Activated naive CD4-positive, alpha-beta T cell treated with anti-CD3 and anti-CD28 coated beads for 36 hours (primary cell): ENCODE data around the gene ZDHHC11B. TPM values are rescaled to one million over a fixed set of nuclear protein-coding genes. Genes with fewer than 3 reads are reported as not detected.
"Not testable (repeated sequence)": the region's sequence is repeated elsewhere in the genome, so short reads cannot be mapped to it uniquely, and the experiment has no call there.

Experiments used
- CTCF ChIA-PET: fragments of 350-600 bp; sonication (Branson Sonifier 250); formaldehyde crosslinking; loops from one replicate; lab custom pipeline; 2021; ENCODE audit warnings: antibody characterized with exemption; lab: Charles Lee
- DNase-seq: peaks from one replicate; pipeline ENCODE4 v3.0.0-alpha.2; 2020
- H3K27ac Mint-ChIP-seq: one replicate; pipeline ENCODE4 v1.8.0; 2021; ENCODE audit warnings: mild to moderate bottlenecking, mixed read lengths
- H3K27me3 Mint-ChIP-seq: one replicate; pipeline ENCODE4 v1.8.0; 2021; ENCODE audit warnings: low read depth, mixed read lengths
- H3K36me3 Mint-ChIP-seq: one replicate; pipeline ENCODE4 v1.8.0; 2021; ENCODE audit warnings: low read depth, mixed read lengths
- H3K4me1 Mint-ChIP-seq: one replicate; pipeline ENCODE4 v1.8.0; 2021; ENCODE audit warnings: low read depth, mixed read lengths
- H3K4me3 Mint-ChIP-seq: one replicate; pipeline ENCODE4 v1.8.0; 2021; ENCODE audit warnings: mild to moderate bottlenecking, moderate library complexity, mixed read lengths
- H3K9me3 Mint-ChIP-seq: one replicate; pipeline ENCODE4 v1.8.0; 2021; ENCODE audit warnings: mixed read lengths
- intact Hi-C: fragments of 100-400 bp; cut with micrococcal nuclease; formaldehyde crosslinking; loops from one replicate; pipeline ENCODE4 v1.15.1; 2023
- total RNA-seq, 2 experiments: library from RNA; stranded (reverse); gene quantifications; one replicate each; pipeline ENCODE4 v1.2.3, GENCODE V29; 2021

ZDHHC11B gene
- total RNA-seq, 2 experiments from 2014 or later: not detected

DNA sequence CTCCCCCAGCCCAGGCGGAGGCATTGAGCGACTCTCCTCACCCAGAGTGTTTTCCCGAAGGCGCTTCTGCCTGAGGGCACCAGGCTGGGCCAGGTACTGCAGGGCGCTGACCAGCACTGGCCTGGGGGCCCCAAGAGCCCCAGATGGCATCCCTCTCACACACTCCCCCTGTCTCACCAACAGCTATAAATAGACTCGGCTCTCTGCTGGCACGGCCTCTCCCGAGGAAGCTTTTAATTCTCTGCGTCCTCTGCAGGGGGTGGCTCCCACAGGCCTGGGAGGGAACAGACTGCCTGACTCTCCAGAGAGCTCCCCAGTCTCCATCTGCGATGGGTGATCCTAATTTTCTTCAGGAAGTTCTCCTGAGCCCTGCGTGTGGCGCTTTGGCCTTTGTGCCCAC, 2.2 kb downstream of the ZDHHC11B start:
- DNase-seq, H3K27me3 Mint-ChIP-seq, H3K4me1 Mint-ChIP-seq, H3K4me3 Mint-ChIP-seq, CTCF ChIA-PET, H3K27ac Mint-ChIP-seq, H3K36me3 Mint-ChIP-seq, H3K9me3 Mint-ChIP-seq: not testable (repeated sequence)
- intact Hi-C loops: loop anchor here (5.0 kb wide), 1 partner anchor 170 kb away; the partner anchor contains the start of gene CEP72

GRCh38 chr5:780571-780970, 4.0 kb downstream of the ZDHHC11B start:
- intact Hi-C loops: loop anchor here (5.0 kb wide), 1 partner anchor 168 kb away; the partner anchor contains the start of gene CEP72
- DNase-seq, H3K27ac Mint-ChIP-seq, CTCF ChIA-PET, H3K4me1 Mint-ChIP-seq, H3K9me3 Mint-ChIP-seq, H3K4me3 Mint-ChIP-seq, H3K36me3 Mint-ChIP-seq, H3K27me3 Mint-ChIP-seq: not testable (repeated sequence)

- H3K4me3 Mint-ChIP-seq, H3K27me3 Mint-ChIP-seq, CTCF ChIA-PET, DNase-seq, H3K9me3 Mint-ChIP-seq, H3K4me1 Mint-ChIP-seq, H3K27ac Mint-ChIP-seq, H3K36me3 Mint-ChIP-seq, intact Hi-C loops: not testable (repeated sequence)
Measured at GRCh38 chr5:778967-779366, 5.6 kb downstream of the ZDHHC11B start.

GRCh38 chr5:778421-778820, 6.1 kb downstream of the ZDHHC11B start:
- CTCF ChIA-PET, H3K27me3 Mint-ChIP-seq, H3K36me3 Mint-ChIP-seq, H3K4me1 Mint-ChIP-seq, H3K27ac Mint-ChIP-seq, intact Hi-C loops, H3K4me3 Mint-ChIP-seq, DNase-seq, H3K9me3 Mint-ChIP-seq: not testable (repeated sequence)

GRCh38 chr5:777756-778161, 6.8 kb downstream of the ZDHHC11B start:
- H3K27ac Mint-ChIP-seq: no peak overlapping the region

GRCh38 chr5:776862-777711, 7.4 kb downstream of the ZDHHC11B start:
- intact Hi-C loops: no loop called here

More at GRCh38 chr5:777756-778161, 6.8 kb downstream of the ZDHHC11B start:
- Mint-ChIP-seq H3K36me3 (no peaks in the 10 kb centered on the region), H3K27me3 (no peaks in the 10 kb centered on the region), H3K4me3 (no peak overlapping the region), H3K9me3 (no peaks in the 10 kb centered on the region), H3K4me1 (no peaks in the 10 kb centered on the region)
- intact Hi-C loops: no loop called here
- CTCF ChIA-PET: no interaction called here
- DNase-seq: no peak

GRCh38 chr5:775961-776861, 8.3 kb downstream of the ZDHHC11B start:
- Mint-ChIP-seq H3K4me3 (no peak overlapping the region), H3K36me3 (no peaks in the 10 kb centered on the region), H3K27me3 (no peaks in the 10 kb centered on the region), H3K4me1 (no peaks in the 10 kb centered on the region), H3K9me3 (no peaks in the 10 kb centered on the region), H3K27ac (no peak overlapping the region)
- CTCF ChIA-PET: interaction anchor here (1.1 kb wide), 1 partner anchor 11 kb away, joined by 3 read pairs; no protein-coding TSS in a partner anchor
- intact Hi-C loops: no loop called here
- DNase-seq: no peak

More at GRCh38 chr5:776862-777711, 7.4 kb downstream of the ZDHHC11B start:
- no peak overlapping the region for H3K27ac Mint-ChIP-seq
- H3K4me1 Mint-ChIP-seq: no peaks in the 10 kb centered on the region
- no peaks in the 10 kb centered on the region for H3K27me3 Mint-ChIP-seq
- H3K9me3 Mint-ChIP-seq: no peaks in the 10 kb centered on the region
- no peak overlapping the region for H3K4me3 Mint-ChIP-seq
- CTCF ChIA-PET: interaction anchor here (1.1 kb wide), 1 partner anchor 12 kb away, joined by 3 read pairs; no protein-coding TSS in a partner anchor
- no peak for DNase-seq
- no peaks in the 10 kb centered on the region for H3K36me3 Mint-ChIP-seq

GRCh38 chr5:775595-775960, 9.0 kb downstream of the ZDHHC11B start:
- DNase-seq, H3K36me3 Mint-ChIP-seq, H3K4me3 Mint-ChIP-seq, H3K4me1 Mint-ChIP-seq, H3K27me3 Mint-ChIP-seq, intact Hi-C loops, H3K27ac Mint-ChIP-seq, H3K9me3 Mint-ChIP-seq: not testable (repeated sequence)
- CTCF ChIA-PET: interaction anchor here (0.6 kb wide), 1 partner anchor 18 kb away, joined by 3 read pairs; no protein-coding TSS in a partner anchor

DNA sequence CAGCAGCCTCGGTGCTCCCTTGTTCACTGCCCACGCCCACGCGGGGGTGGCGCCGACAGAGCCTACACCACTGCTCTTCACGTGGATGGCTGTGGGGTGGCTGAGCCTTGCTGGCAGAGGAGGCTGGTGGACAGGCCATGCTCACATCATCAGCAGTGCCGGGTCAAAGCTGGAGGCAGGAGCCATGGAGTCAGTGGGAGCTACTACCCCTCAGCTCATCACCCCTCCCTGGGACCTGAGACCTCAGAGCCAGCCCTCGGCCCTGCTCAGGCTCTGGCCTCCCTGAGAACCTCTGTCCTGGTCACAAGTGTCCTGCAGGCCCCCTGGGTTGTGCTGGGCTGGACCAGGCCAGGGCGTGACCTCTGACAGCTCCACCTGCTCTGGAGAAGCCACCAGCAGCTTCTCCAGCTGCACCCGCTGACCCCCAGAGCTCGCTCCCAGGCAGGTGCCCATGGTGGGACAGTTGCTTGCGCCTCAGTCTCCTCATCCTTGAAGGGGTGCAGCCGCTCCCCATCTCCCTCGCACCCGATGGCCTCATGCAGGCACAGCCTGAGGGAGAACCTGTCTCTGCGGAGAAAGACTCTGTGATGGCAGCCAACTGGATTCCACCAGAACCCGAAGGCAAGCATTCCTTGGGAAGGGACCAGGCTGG, 9.5 kb downstream of the ZDHHC11B start:
- H3K9me3 Mint-ChIP-seq, H3K4me3 Mint-ChIP-seq, H3K27me3 Mint-ChIP-seq, H3K4me1 Mint-ChIP-seq, H3K27ac Mint-ChIP-seq, H3K36me3 Mint-ChIP-seq, DNase-seq, intact Hi-C loops: not testable (repeated sequence)
- CTCF ChIA-PET: interaction anchor here (0.6 kb wide), 1 partner anchor 17 kb away, joined by 3 read pairs; no protein-coding TSS in a partner anchor

- H3K4me1 Mint-ChIP-seq, H3K27ac Mint-ChIP-seq, DNase-seq, H3K36me3 Mint-ChIP-seq, H3K4me3 Mint-ChIP-seq, H3K27me3 Mint-ChIP-seq, intact Hi-C loops, H3K9me3 Mint-ChIP-seq, CTCF ChIA-PET: not testable (repeated sequence)
Measured at GRCh38 chr5:774304-774703, 10.2 kb downstream of the ZDHHC11B start.

GRCh38 chr5:773517-774264, 10.8 kb downstream of the ZDHHC11B start:
- Mint-ChIP-seq H3K27me3 (no peaks in the 10 kb centered on the region), H3K4me3 (no peak overlapping the region), H3K9me3 (no peaks in the 10 kb centered on the region), H3K27ac (no peak overlapping the region), H3K36me3 (no peaks in the 10 kb centered on the region), H3K4me1 (no peaks in the 10 kb centered on the region)
- no peak for DNase-seq
- intact Hi-C loops: no loop called here
- CTCF ChIA-PET: no interaction called here
